Stomach smooth muscle (tissue), 2 donors: Measurements from ENCODE around the gene ALS2.

Source experiments
- H3K27ac ChIP-seq: one replicate; pipeline ENCODE4 v1.7.0; 2013; ENCODE audit warnings: mild to moderate bottlenecking, low read length, inconsistent platforms
- H3K27me3 ChIP-seq, 2 donors: one replicate each; pipeline ENCODE4 v1.7.0; 2013; ENCODE audit warnings: low read length in 2 of 2; ENCODE audit not compliant: insufficient read depth in 2 of 2, control insufficient read depth in 1 of 2
- H3K36me3 ChIP-seq, 2 donors: one replicate each; pipeline ENCODE4 v1.7.0; 2013; ENCODE audit warnings: low read length in 2 of 2; ENCODE audit not compliant: control insufficient read depth in 2 of 2, insufficient read depth in 2 of 2
- H3K4me1 ChIP-seq: one replicate; pipeline ENCODE4 v1.7.0; 2013; ENCODE audit warnings: low read length; ENCODE audit not compliant: control insufficient read depth, insufficient read depth
- H3K4me3 ChIP-seq, 2 donors: one replicate each; pipeline ENCODE4 v1.7.0; 2013; ENCODE audit warnings: low read length in 2 of 2
- H3K9ac ChIP-seq, 2 donors: one replicate each; pipeline ENCODE4 v1.7.0; 2013; ENCODE audit warnings: low read length in 2 of 2, mild to moderate bottlenecking in 1 of 2
- H3K9me3 ChIP-seq, 2 donors: one replicate each; pipeline ENCODE4 v1.7.0; 2013; ENCODE audit warnings: low read length in 2 of 2; ENCODE audit not compliant: control insufficient read depth in 2 of 2
- donor health status: healthy.
- donor health status: Pancreatic carcinoma.

ALS2 gene

DNA sequence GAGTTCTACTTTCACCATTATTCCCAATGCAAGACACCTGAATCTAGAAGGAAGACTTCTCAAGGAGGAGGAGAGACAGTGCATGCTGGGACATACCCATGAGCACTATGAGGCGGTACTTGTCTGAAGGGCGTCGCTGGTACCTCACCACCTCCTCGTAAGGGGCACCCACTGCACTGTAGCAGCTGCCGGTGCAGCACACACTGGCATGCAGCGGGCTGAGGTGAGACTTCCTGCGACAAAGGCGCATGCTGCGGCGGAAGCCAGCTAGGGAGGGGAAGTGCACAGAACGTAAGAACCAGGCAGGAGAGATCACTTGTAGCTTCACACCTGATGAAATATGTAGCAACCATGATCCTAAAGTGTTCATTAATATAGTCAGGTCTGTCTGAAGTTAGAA, 124.6 kb downstream of the ALS2 start:
- H3K4me3 ChIP-seq: no peak overlapping the region
- no peaks in the 10 kb centered on the region for H3K36me3 ChIP-seq
- H3K27me3 ChIP-seq: no peaks in the 10 kb centered on the region
- H3K9ac ChIP-seq: no peak overlapping the region
- H3K9me3 ChIP-seq: no peaks in the 10 kb centered on the region
- H3K27ac ChIP-seq: no peak overlapping the region
- no peaks in the 10 kb centered on the region for H3K4me1 ChIP-seq

GRCh38 chr2:201654616-201655384, 125.9 kb downstream of the ALS2 start:
- Histone ChIP-seq H3K4me1 (no peaks in the 10 kb centered on the region), H3K9me3 (no peaks in the 10 kb centered on the region), H3K9ac (no peak overlapping the region), H3K27me3 (no peaks in the 10 kb centered on the region), H3K36me3 (no peaks in the 10 kb centered on the region), H3K27ac (no peak overlapping the region), H3K4me3 (no peak overlapping the region)

DNA sequence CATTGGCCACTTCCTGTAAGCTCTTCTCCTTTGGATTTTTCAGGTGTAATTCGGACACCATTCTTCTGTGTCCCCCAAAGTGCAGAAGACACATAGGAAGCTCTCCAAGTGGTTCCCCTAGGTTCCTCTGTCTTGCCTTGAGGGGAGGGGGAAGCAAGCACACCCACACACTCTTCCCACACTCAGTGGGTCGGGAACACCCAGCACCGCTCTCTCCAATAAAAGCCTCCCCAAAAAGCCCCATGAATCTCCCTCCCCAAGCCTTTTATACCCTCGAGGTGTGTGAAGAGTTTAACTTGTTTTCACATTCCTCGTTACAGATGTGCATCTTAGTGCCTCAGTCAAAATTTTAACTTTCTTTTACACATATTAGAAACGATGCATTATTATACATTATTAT, 127.5 kb downstream of the ALS2 start:
- no peak overlapping the region for H3K4me3 ChIP-seq
- no peak overlapping the region for H3K9ac ChIP-seq
- no peaks in the 10 kb centered on the region for H3K36me3 ChIP-seq
- no peaks in the 10 kb centered on the region for H3K9me3 ChIP-seq
- no peaks in the 10 kb centered on the region for H3K27me3 ChIP-seq
- no peaks in the 10 kb centered on the region for H3K4me1 ChIP-seq
- H3K27ac ChIP-seq: no peak overlapping the region
